C4-2B (cell line): ENCODE measurements around the gene CROCC.
A peak's percentile ranks its signal among the peaks of the same experiment; 100 is the strongest.

Source experiments
- H3K27ac ChIP-seq: fragments of 450-650 bp; 2 replicates; pipeline ENCODE4 v1.5.1; 2017
- ZFX ChIP-seq: fragments of 450-650 bp; IDR thresholded peaks from 2 replicates; pipeline ENCODE4 v1.6.1; 2017
- TF ChIP-seq, protein P1 (sequence below): fragments of 450-650 bp; conservative IDR thresholded peaks from 2 replicates; pipeline ENCODE4 v1.5.1; 2017; ENCODE audit warnings: mild to moderate bottlenecking

CROCC gene

DNA sequence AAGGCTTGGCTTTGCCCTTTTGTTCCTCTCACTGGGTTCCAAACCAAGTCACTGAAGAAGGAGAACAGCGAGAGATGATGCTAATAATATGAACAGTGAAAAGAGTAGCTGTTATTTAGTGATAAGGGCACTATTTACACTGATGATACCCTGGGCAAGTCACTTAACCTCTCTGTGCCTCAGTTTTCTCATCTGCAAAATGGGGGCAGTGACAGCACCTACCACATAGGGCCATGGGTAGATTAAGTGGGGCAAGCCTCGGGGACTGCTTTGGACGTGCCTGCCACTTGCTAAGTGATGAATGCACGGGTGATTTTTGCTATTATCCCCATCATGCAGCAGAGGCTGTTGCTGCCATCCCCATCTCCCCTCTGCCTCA is 80.8 kb downstream of the CROCC start:
- no peak for TF ChIP-seq ZFX
- TF ChIP-seq, protein P1, sequence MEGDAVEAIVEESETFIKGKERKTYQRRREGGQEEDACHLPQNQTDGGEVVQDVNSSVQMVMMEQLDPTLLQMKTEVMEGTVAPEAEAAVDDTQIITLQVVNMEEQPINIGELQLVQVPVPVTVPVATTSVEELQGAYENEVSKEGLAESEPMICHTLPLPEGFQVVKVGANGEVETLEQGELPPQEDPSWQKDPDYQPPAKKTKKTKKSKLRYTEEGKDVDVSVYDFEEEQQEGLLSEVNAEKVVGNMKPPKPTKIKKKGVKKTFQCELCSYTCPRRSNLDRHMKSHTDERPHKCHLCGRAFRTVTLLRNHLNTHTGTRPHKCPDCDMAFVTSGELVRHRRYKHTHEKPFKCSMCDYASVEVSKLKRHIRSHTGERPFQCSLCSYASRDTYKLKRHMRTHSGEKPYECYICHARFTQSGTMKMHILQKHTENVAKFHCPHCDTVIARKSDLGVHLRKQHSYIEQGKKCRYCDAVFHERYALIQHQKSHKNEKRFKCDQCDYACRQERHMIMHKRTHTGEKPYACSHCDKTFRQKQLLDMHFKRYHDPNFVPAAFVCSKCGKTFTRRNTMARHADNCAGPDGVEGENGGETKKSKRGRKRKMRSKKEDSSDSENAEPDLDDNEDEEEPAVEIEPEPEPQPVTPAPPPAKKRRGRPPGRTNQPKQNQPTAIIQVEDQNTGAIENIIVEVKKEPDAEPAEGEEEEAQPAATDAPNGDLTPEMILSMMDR = no peak
- H3K27ac ChIP-seq = no peak overlapping the region

DNA sequence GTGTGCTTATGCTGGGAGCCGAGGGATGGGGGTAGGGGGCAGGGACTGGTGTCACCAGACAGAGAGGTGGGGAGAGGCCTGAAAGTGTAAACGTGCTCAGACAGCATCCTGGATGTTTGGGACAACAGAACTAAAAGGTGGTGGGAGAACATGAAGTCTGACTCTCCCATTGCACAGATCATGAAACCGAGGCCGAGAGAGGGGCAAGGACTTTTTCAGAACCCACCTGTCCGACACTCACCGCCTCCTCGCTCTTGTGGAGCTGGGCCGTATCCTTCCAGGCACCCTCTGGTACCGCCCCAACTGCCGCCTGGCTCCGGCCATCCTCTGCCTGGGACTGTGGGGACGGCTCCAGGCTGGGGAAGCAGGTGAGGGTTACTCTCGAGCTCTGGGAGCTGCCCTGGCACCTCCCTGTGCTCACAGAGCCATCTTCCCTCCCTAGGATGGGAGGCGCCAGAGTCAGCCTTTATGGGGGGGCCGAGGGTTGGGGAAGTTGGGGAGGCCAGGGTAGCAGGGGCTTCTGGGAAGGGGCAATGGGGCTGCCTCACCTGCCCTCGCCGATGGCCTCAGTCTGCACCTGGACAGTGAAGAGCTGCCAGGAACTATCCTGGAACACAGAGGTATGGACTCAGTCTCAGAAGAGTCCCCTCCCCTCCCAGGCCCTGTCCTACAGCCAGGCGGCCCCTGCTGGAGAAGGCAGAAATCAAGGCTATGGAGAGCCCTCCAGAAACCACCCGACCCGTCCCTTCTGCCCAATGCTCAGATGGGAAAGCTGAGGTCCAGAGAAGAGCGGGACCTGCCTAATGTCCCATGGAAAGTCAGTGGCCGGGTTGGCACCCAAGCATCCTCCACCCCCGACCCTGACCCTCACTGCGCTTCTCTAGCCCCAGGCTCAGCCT is 83.0 kb downstream of the CROCC start:
- TF ChIP-seq, protein P1 = no peak
- no peak for TF ChIP-seq ZFX

DNA sequence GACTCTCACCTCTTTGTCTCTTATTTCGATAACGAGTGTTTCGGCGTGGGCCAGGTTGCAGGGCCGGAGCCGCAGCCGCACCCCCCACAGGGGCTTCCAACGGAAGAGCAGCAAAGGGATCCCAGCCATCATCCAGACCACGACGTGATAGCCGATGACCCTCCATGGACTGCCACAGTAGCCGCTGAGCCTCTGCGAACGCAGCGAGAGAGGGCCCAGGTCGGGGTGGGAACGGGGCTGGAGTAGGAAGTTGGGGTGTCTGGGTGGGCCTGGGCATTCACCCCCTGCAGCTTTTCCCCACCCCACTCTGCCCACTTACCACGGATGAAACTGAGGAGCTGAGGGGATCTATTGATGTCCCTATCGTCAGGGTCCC is 83.6 kb downstream of the CROCC start:
- no peak for TF ChIP-seq ZFX
- TF ChIP-seq, protein P1 = no peak
- H3K27ac ChIP-seq = no peak overlapping the region

More for the DNA sequence above, 83.0 kb downstream of the CROCC start:
- no peak overlapping the region for H3K27ac ChIP-seq

DNA sequence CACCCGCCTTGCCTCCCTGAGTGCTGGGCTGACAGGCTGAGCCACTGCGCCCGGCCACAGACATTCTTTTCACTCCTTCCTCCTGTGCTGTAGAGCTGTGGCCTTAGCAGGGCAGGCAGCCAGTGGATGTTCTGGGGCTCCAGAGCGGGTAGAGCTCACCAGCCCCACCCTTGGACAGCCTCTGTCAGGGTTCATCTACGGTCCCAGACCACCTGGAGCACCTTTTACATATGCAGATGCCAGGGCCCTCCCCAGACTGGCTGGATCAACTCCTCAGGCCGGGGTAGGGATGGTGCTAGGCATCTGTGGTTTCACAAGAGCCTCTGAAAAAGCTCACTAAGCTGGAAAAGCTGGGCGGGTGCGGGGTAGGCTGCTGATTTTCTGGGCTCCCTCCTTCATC is 85.4 kb downstream of the CROCC start:
- no peak overlapping the region for H3K27ac ChIP-seq
- TF ChIP-seq, protein P1 = no peak
- no peak for TF ChIP-seq ZFX

DNA sequence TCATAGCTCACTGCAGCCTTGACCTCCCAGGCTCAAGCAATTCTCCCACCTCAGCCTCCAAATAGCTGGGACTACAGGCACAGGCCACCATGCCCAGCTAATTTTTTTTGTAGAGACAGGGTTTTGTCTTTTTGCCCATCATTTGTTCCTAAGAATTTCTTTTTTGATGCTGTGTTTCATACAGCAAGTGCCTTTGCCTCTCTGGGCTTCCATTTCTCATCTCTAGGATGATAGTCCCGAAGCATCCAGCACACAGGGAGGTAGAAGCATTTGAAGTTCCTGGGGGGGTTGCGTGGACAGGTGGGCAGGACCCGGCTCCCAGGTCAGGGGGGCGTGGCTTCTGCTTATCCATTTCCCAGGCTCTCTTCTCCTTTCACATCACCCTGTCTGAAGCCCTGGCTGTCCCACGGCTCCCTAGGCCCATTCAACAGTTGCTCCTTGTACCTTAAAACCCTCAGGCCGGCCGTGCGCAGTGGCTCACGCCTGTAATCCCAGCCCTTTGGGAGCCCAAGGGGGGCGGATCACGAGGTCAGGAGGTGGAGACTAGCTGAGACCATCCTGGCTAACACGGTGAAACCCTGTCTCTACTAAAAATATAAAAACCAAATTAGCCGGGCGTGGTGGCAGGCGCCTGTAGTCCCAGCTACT is 86.6 kb downstream of the CROCC start:
- no peak overlapping the region for H3K27ac ChIP-seq
- TF ChIP-seq ZFX = no peak
- TF ChIP-seq, protein P1 = no peak

DNA sequence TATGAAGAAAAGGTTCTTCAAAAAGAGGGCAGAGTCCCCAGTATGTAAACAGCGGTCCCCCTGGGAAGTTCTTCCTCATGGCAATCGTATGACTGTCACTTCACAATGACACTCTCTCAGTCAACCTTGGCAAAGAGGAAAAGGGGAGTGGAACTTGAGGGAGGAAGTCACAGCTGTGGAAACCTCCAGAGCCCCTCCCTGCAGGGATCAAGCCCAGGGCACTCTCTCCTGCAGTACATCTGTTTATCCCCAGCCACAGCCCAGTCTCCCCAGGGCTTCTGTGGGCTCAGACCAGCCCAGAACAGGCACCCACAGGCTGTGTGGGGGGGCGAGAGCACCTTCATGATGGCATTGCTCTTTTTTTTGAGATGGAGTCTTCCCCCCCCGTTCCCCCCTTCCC is 88.0 kb downstream of the CROCC start:
- H3K27ac ChIP-seq = no peak overlapping the region
- TF ChIP-seq, protein P1 = no peak
- TF ChIP-seq ZFX = no peak

DNA sequence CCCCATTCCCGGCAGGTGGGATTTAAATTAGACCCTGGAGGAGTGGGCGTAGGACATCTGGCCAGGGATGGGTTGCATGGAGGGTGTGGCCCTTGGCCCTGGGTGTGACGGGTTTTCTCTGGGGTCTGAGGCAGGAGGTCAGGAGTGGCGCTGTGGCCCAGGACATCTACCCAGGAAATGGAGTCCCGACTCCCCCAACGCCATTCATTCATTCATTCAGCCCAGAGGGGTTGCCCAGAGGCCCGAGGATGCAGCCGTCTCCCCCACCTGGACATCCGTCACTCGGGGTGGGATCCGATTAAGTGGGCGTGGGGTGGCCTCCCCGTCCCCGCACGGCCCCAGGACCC is 89.3 kb downstream of the CROCC start:
- H3K27ac ChIP-seq = peak overlapping the region; percentile 67

More for the DNA sequence above, 89.3 kb downstream of the CROCC start:
- TF ChIP-seq ZFX = no peak
- TF ChIP-seq, protein P1 = no peak
